Endothelial cell (in vitro differentiated cells): ENCODE measurements around the gene TMPRSS3. TPM values are rescaled to one million over a fixed set of nuclear protein-coding genes. Genes with fewer than 3 reads are reported as not detected.

Experiments
- DNase-seq: peaks from one replicate; pipeline ENCODE4 v3.0.0; 2021; ENCODE audit warnings: low spot score
- H3K27ac Mint-ChIP-seq: one replicate; pipeline ENCODE4 v1.8.0; 2021; ENCODE audit warnings: mixed read lengths, inconsistent platforms; ENCODE audit not compliant: unreplicated experiment
- H3K27me3 Mint-ChIP-seq: one replicate; pipeline ENCODE4 v1.8.0; 2021; ENCODE audit warnings: mild to moderate bottlenecking, moderate library complexity, mixed read lengths, inconsistent platforms; ENCODE audit not compliant: unreplicated experiment
- H3K36me3 Mint-ChIP-seq: one replicate; pipeline ENCODE4 v1.8.0; 2021; ENCODE audit warnings: mild to moderate bottlenecking, low read depth, mixed read lengths, inconsistent platforms; ENCODE audit not compliant: unreplicated experiment
- H3K4me1 Mint-ChIP-seq: one replicate; pipeline ENCODE4 v1.8.0; 2021; ENCODE audit warnings: mild to moderate bottlenecking, mixed read lengths, inconsistent platforms; ENCODE audit not compliant: unreplicated experiment
- H3K4me3 Mint-ChIP-seq: one replicate; pipeline ENCODE4 v1.8.0; 2021; ENCODE audit warnings: mild to moderate bottlenecking, mixed read lengths, inconsistent platforms; ENCODE audit not compliant: unreplicated experiment
- H3K9me3 Mint-ChIP-seq: one replicate; pipeline ENCODE4 v1.8.0; 2021; ENCODE audit warnings: mixed read lengths, inconsistent platforms; ENCODE audit not compliant: unreplicated experiment
- CTCF ChIP-seq: fragments of 200-600 bp; sonication (generic); IDR thresholded peaks from one replicate; pipeline ENCODE4 v1.5.0; 2021; ENCODE audit warnings: antibody characterized with exemption; ENCODE audit not compliant: unreplicated experiment
- total RNA-seq: library from RNA; stranded (reverse); fragmentation: NEBNext Ultra II Directional; extraction: Animal tissue kit (Norgen Biotek cat#: 25700); gene quantifications from one replicate; pipeline ENCODE4 v1.2.1, GENCODE V29; 2021; ENCODE audit not compliant: unreplicated experiment

TMPRSS3 gene
- total RNA-seq, 1 donor from 2014 or later = not detected

DNA sequence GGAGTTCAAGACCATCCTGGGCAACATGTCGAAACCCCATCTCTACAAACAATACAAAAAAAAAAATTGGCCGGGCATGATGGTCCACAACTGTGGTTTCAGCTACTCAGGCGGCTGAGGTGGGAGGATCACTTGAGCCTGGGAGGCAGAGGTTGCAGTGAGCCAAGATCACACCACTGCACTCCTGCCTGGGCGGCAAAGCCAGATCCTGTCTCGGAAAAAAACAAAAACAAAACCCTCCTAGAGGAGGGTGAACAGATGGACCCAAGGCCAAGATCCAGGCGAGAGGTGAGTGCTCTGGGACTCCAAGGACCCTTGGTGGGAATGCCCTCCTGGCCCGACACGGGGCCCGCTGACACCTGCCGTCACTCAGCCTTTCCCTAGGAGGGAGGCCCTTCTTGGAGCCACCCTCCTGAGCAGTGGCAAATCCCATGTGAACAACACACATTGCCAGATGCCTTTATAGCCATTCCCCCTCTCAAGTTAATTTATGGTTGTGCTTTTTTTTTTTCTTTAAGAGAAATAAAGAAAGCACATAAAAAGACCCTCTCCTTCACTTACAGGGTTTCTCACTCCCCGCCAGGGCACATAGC, 45.4 kb downstream of the TMPRSS3 start:
- DNase-seq = no peak
- H3K36me3 Mint-ChIP-seq = no peaks in the 10 kb centered on the region
- H3K4me3 Mint-ChIP-seq = no peak overlapping the region

GRCh38 chr21:42349420-42350317, 46.2 kb downstream of the TMPRSS3 start:
- no peak overlapping the region for H3K4me3 Mint-ChIP-seq
- H3K27me3 Mint-ChIP-seq = peaks cover 4% of the 10 kb centered on the region
- no peak for TF ChIP-seq CTCF
- H3K36me3 Mint-ChIP-seq = no peaks in the 10 kb centered on the region
- no peak for DNase-seq
- no peaks in the 10 kb centered on the region for H3K9me3 Mint-ChIP-seq
- no peak overlapping the region for H3K27ac Mint-ChIP-seq
- peaks cover 6% of the 10 kb centered on the region for H3K4me1 Mint-ChIP-seq

More for the DNA sequence above, 45.4 kb downstream of the TMPRSS3 start:
- H3K9me3 Mint-ChIP-seq = no peaks in the 10 kb centered on the region
- no peak overlapping the region for H3K27ac Mint-ChIP-seq
- no peak for TF ChIP-seq CTCF
- H3K4me1 Mint-ChIP-seq = peaks cover 6% of the 10 kb centered on the region
- H3K27me3 Mint-ChIP-seq = peaks cover 4% of the 10 kb centered on the region

GRCh38 chr21:42348762-42349161, 47.1 kb downstream of the TMPRSS3 start:
- no peaks in the 10 kb centered on the region for H3K36me3 Mint-ChIP-seq
- no peak for DNase-seq
- TF ChIP-seq CTCF = no peak
- peaks cover 6% of the 10 kb centered on the region for H3K4me1 Mint-ChIP-seq
- H3K4me3 Mint-ChIP-seq = no peak overlapping the region
- no peaks in the 10 kb centered on the region for H3K9me3 Mint-ChIP-seq
- no peak overlapping the region for H3K27ac Mint-ChIP-seq
- peaks cover 4% of the 10 kb centered on the region for H3K27me3 Mint-ChIP-seq

DNA sequence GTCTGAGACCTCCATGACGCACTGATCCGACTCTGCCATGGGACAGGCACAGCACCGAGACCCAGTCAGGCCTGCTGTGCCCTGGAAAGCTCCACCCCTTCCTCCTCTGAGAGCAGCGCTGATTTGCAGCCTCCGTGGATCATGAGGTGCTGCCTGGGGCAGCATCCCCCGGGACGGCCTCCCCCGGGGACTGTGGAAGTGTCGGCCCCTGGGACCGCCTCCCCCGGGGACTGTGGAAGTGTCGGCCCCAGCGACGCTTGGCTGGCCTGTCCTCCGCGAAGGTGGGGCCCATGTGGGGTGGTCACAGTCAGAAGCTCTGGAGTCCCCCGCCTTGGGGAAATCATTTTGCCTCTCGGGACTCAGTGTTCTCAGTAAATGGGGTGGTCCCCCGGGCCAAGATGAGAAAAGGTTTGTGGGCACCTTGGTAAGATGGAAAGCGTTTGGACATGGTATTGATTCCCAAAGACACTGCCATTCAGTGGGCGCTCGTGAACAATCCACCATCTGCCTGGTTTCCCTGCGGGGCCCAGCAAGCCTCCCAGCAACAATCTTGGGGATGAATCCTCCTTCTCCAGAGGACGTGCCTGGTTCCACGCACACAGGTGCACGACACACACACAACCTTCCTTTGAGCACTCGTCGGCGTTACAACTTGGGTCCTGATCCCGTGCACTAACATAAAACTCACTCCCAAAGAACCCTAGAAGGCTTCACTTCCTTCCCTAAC, 48.1 kb downstream of the TMPRSS3 start:
- H3K9me3 Mint-ChIP-seq = no peaks in the 10 kb centered on the region
- DNase-seq = no peak
- no peak for TF ChIP-seq CTCF
- no peak overlapping the region for H3K4me3 Mint-ChIP-seq
- H3K27me3 Mint-ChIP-seq = peaks cover 4% of the 10 kb centered on the region
- H3K36me3 Mint-ChIP-seq = no peaks in the 10 kb centered on the region
- no peak overlapping the region for H3K27ac Mint-ChIP-seq
- H3K4me1 Mint-ChIP-seq = no peaks in the 10 kb centered on the region
